ENCODE measurements around the gene SPSB4. TPM values are rescaled to one million over a fixed set of nuclear protein-coding genes. Genes with fewer than 3 reads are reported as not detected.

Gene SPSB4
- total and polyA plus RNA-seq, 10 of the 15 experiments (the other 5 are each of a cell fraction or from before 2014, with no cell fraction given) = not detected

GRCh38 chr3:141080431-141080830 lies 29.3 kb downstream of the SPSB4 start (continued):
- TF ChIP-seq RELB (IDR thresholded peaks at IDR 0.05; ENCODE audit: low read depth) = no peak
- TF ChIP-seq SPI1 (IDR thresholded peaks at IDR 0.05; ENCODE audit: borderline replicate concordance, insufficient read depth, low read depth, low read length) = no peak

GRCh38 chr3:141081141-141081795 lies 30.1 kb downstream of the SPSB4 start:
- POLR2A ChIA-PET = no interaction called here
- DNase-seq (ENCODE audit: low read depth, low spot score) = no peak
- Histone ChIP-seq H3K79me2 (ENCODE audit: control insufficient read depth, insufficient read depth, low read length) (no peaks in the 10 kb centered on the region), H3K36me3 (ENCODE audit: control insufficient read depth in 2 of 2, insufficient read depth in 2 of 2, low read length in 1 of 2) (no peaks in the 10 kb centered on the region), H3K9me3 (replicated peaks; ENCODE audit: control insufficient read depth, insufficient read depth, low read length) (no peaks in the 10 kb centered on the region), H3K4me1 (ENCODE audit: control insufficient read depth, insufficient read depth, low read length) (no peaks in the 10 kb centered on the region), H4K20me1 (ENCODE audit: control insufficient read depth, insufficient read depth) (no peaks in the 10 kb centered on the region; the same call in 1 of the 2 replicates), H3K4me3 (no peak overlapping the region), H3K9ac (ENCODE audit: control insufficient read depth, insufficient read depth, low read length) (no peak overlapping the region), H3K27me3 (replicated peaks in 1 of 2; ENCODE audit: control insufficient read depth in 2 of 2, insufficient read depth in 2 of 2, low read length in 1 of 2) (no peaks in the 10 kb centered on the region; a peak in 2 of 4 replicates), H3K4me2 (ENCODE audit: control insufficient read depth, insufficient read depth) (no peak overlapping the region), H2AFZ (ENCODE audit: control insufficient read depth, low read depth, low read length) (no peak overlapping the region), H3K27ac (ENCODE audit: control insufficient read depth, insufficient read depth) (no peak overlapping the region)
- SMC1A ChIA-PET (ENCODE audit: uncharacterized antibody, unreplicated experiment) = no interaction called here
- FAIRE-seq = no peak
- CTCF ChIA-PET = no interaction called here
- no peak for ATAC-seq
- WGBS (ENCODE audit: insufficient coverage, insufficient replicate concordance, low lambda C conversion rate, missing lambda C conversion rate) = 42% methylated on average over 10 of the region's 10 CpGs
- no TSS peak for BruUV-seq (replicated peaks)
- in situ Hi-C loops (cut with MboI) (no loop called here), intact Hi-C loops (cut with micrococcal nuclease; ENCODE audit: unreplicated experiment) (no loop called here)
- RAD21 ChIA-PET (ENCODE audit: unreplicated experiment) = no interaction called here
- no peak for TF ChIP-seq DPF2 (IDR thresholded peaks at IDR 0.05)
- no peak for TF ChIP-seq KDM1A (IDR thresholded peaks at IDR 0.05; ENCODE audit: borderline replicate concordance)
- TF ChIP-seq BMI1 (IDR thresholded peaks at IDR 0.05; ENCODE audit: borderline replicate concordance) = no peak
- TF ChIP-seq SREBF2 (IDR thresholded peaks at IDR 0.05; ENCODE audit: low read length) = no peak
- TF ChIP-seq CBX5 (IDR thresholded peaks at IDR 0.05; ENCODE audit: low read depth) = no peak
- TF ChIP-seq SIX5 (IDR thresholded peaks at IDR 0.05; ENCODE audit: low read depth, low read length, severe bottlenecking) = no peak
- no peak for TF ChIP-seq SUPT20H (IDR thresholded peaks at IDR 0.05; ENCODE audit: borderline replicate concordance, control insufficient read depth, low read depth, low read length)
- TF ChIP-seq NFYB (IDR thresholded peaks at IDR 0.05; ENCODE audit: insufficient read depth, low read depth, low read length) = no peak
- TF ChIP-seq BRCA1 (IDR thresholded peaks at IDR 0.05; ENCODE audit: low read depth, low read length) = no peak
- TF ChIP-seq PRDM15 (CRISPR knock-in tag; IDR thresholded peaks at IDR 0.05) = no peak
- no peak for TF ChIP-seq ZSCAN29 (IDR thresholded peaks at IDR 0.05)
- no peak for TF ChIP-seq SPI1 (IDR thresholded peaks at IDR 0.05; ENCODE audit: borderline replicate concordance, insufficient read depth, low read depth, low read length)
- TF ChIP-seq SMAD1 (IDR thresholded peaks at IDR 0.05; ENCODE audit: low read depth, partially characterized antibody) = no peak
- no peak for TF ChIP-seq RUNX3 (IDR thresholded peaks at IDR 0.05; ENCODE audit: low read length)

All from GM12878 (cell line).